ENCODE measurements around the gene HSPA12B.

- TF ChIP-seq CTCF (IDR thresholded peaks at IDR 0.05; ENCODE audit: poor library complexity) (no peak), EZH2phosphoT487 (IDR thresholded peaks at IDR 0.05; ENCODE audit: low read depth, severe bottlenecking, unreplicated experiment) (no peak)
These were observed 25.5 kb upstream of the HSPA12B start for GRCh38 chr20:3706774-3707507.

Data from hepatocyte (in vitro differentiated cells).